H1 (cell line): ENCODE results near the gene RCAN2. TPM values are rescaled to one million over a fixed set of nuclear protein-coding genes. Genes with fewer than 3 reads are reported as not detected.

Experiments used
- CTCF ChIA-PET: fragments of 300-600 bp; sonication (Branson Sonifier 250); formaldehyde crosslinking; loops from one replicate; lab custom pipeline; 2021; ENCODE audit not compliant: partially characterized antibody; lab: Charles Lee
- POLR2A ChIA-PET: fragments of 300-600 bp; sonication (Branson Sonifier 250); formaldehyde crosslinking; loops from one replicate; lab custom pipeline; 2021; ENCODE audit warnings: inconsistent platforms; ENCODE audit not compliant: partially characterized antibody; lab: Charles Lee
- DNase-seq, 2 experiments: peaks; one replicate each; pipeline versions ENCODE4 v3.0.0 to v3.0.0-alpha.2; 2010 to 2022; ENCODE audit warnings: low spot score in 2 of 2, low read depth in 1 of 2, mixed read lengths in 1 of 2
- FAIRE-seq: peaks from 2 replicates; lab custom pipeline; 2011; peaks lifted over from hg19 to GRCh38; lab: Jason Lieb, UNC
- H2AFZ ChIP-seq: 2 replicates; pipeline ENCODE4 v1.8.1; 2012; ENCODE audit warnings: low read length, inconsistent platforms
- H2AK5ac ChIP-seq: 2 replicates; pipeline ENCODE4 v1.6.1; 2013; ENCODE audit warnings: low read depth, low read length
- H2BK120ac ChIP-seq: replicated peaks from 2 replicates; pipeline ENCODE3; 2013; ENCODE audit warnings: low read depth, low read length, inconsistent platforms
- H2BK12ac ChIP-seq: 2 replicates; pipeline ENCODE4 v1.6.1; 2013; ENCODE audit warnings: low read depth, low read length
- H2BK15ac ChIP-seq: 2 replicates; pipeline ENCODE4 v1.6.1; 2013; ENCODE audit warnings: low read length
- H2BK20ac ChIP-seq: 2 replicates; pipeline ENCODE4 v1.6.1; 2013; ENCODE audit warnings: low read length
- H2BK5ac ChIP-seq: 2 replicates; pipeline ENCODE4 v1.6.1; 2013; ENCODE audit warnings: low read depth, low read length
- H3K14ac ChIP-seq: 2 replicates; pipeline ENCODE4 v1.6.1; 2013; ENCODE audit warnings: inconsistent platforms; ENCODE audit not compliant: insufficient read length
- H3K18ac ChIP-seq: 2 replicates; pipeline ENCODE4 v1.6.1; 2013; ENCODE audit warnings: low read length; ENCODE audit errors: extremely low read depth
- H3K23ac ChIP-seq: 2 replicates; pipeline ENCODE4 v1.6.1; 2013; ENCODE audit warnings: inconsistent platforms; ENCODE audit not compliant: insufficient read length
- H3K23me2 ChIP-seq: 2 replicates; pipeline ENCODE4 v1.6.1; 2013; ENCODE audit warnings: low read depth, low read length
- H3K27ac ChIP-seq: 2 replicates; pipeline ENCODE4 v1.6.1; 2011; ENCODE audit warnings: low read depth, low read length, inconsistent platforms
- H3K27me3 ChIP-seq, 4 experiments: replicated peaks in 1 of 4; 1 replicate in 1 of 4; 2 replicates in 3 of 4; pipeline versions ENCODE4 v1.6.1 to v1.8.1; 2011 to 2013; ENCODE audit warnings: low read length in 3 of 4, mild to moderate bottlenecking in 3 of 4, inconsistent platforms in 2 of 4, mixed read lengths in 2 of 4, moderate library complexity in 1 of 4; ENCODE audit not compliant: control insufficient read depth in 3 of 4, insufficient read depth in 3 of 4; ENCODE audit errors: extremely low read depth in 1 of 4
- H3K36me3 ChIP-seq, 4 experiments: 2 replicates each; pipeline versions ENCODE4 v1.6.1 to v1.8.1; 2011 to 2013; ENCODE audit warnings: mild to moderate bottlenecking in 4 of 4, low read length in 3 of 4, moderate library complexity in 2 of 4, control low read depth in 1 of 4, inconsistent platforms in 1 of 4; ENCODE audit not compliant: insufficient read depth in 4 of 4, control insufficient read depth in 2 of 4
- H3K4ac ChIP-seq: replicated peaks from 2 replicates; pipeline ENCODE3; 2013; ENCODE audit warnings: low read length, low read depth, mixed read lengths, inconsistent platforms; ENCODE audit not compliant: insufficient read length
- H3K4me1 ChIP-seq, 4 experiments: replicated peaks in 1 of 4; 1 replicate in 1 of 4; 2 replicates in 3 of 4; pipeline versions ENCODE4 v1.6.1 to v1.8.1; 2011 to 2013; ENCODE audit warnings: low read length in 3 of 4, inconsistent platforms in 2 of 4, mixed read lengths in 1 of 4; ENCODE audit not compliant: insufficient read depth in 4 of 4, control insufficient read depth in 3 of 4
- H3K4me2 ChIP-seq, 2 experiments: 2 replicates each; pipeline versions ENCODE4 v1.6.1 to v1.8.1; 2011 to 2013; ENCODE audit warnings: low read depth in 2 of 2, low read length in 2 of 2, control low read depth in 1 of 2, inconsistent platforms in 1 of 2, mild to moderate bottlenecking in 1 of 2; ENCODE audit not compliant: insufficient read depth in 1 of 2
- H3K4me3 ChIP-seq, 4 experiments: fragments of 200-600, 300-600 bp in 1 of 4; sonication (generic), shearing (Covaris generic), sonication (Bioruptor Twin) in 1 of 4; 2 replicates each; pipeline versions ENCODE4 v1.5.1 to v1.8.1; 2011 to 2016; ENCODE audit warnings: low read length in 4 of 4, low read depth in 3 of 4, control low read depth in 2 of 4, inconsistent platforms in 2 of 4, mild to moderate bottlenecking in 2 of 4, mixed read lengths in 1 of 4, moderate library complexity in 1 of 4; ENCODE audit not compliant: insufficient read depth in 2 of 4; ENCODE audit errors: extremely low read depth in 1 of 4
- H3K56ac ChIP-seq: replicated peaks from 2 replicates; pipeline ENCODE3; 2013; ENCODE audit warnings: low read depth, mild to moderate bottlenecking, mixed read lengths, low read length, inconsistent platforms; ENCODE audit not compliant: insufficient read length
- H3K79me1 ChIP-seq: 2 replicates; pipeline ENCODE4 v1.6.1; 2013; ENCODE audit warnings: low read depth, low read length, control low read depth
- H3K79me2 ChIP-seq, 2 experiments: 2 replicates each; pipeline versions ENCODE4 v1.6.1 to v1.8.1; 2012 to 2013; ENCODE audit warnings: low read length in 2 of 2, mild to moderate bottlenecking in 2 of 2, inconsistent platforms in 1 of 2; ENCODE audit not compliant: insufficient read depth in 2 of 2, control insufficient read depth in 1 of 2
- H3K9ac ChIP-seq, 4 experiments: replicated peaks in 1 of 4; 1 replicate in 1 of 4; 2 replicates in 3 of 4; pipeline versions ENCODE4 v1.6.1 to v1.8.1; 2011 to 2013; ENCODE audit warnings: low read depth in 3 of 4, low read length in 3 of 4, control low read depth in 2 of 4, mild to moderate bottlenecking in 2 of 4, moderate library complexity in 2 of 4, inconsistent platforms in 1 of 4; ENCODE audit errors: extremely low read depth in 1 of 4
- H3K9me3 ChIP-seq, 2 experiments: 2 replicates each; pipeline versions ENCODE4 v1.6.1 to v1.8.1; 2012 to 2013; ENCODE audit warnings: mild to moderate bottlenecking in 2 of 2, moderate library complexity in 2 of 2, control low read depth in 1 of 2, inconsistent platforms in 1 of 2, low read depth in 1 of 2, low read length in 1 of 2, mixed read lengths in 1 of 2; ENCODE audit not compliant: insufficient read depth in 2 of 2
- H4K20me1 ChIP-seq, 2 experiments: replicated peaks in 1 of 2; 2 replicates each; pipeline versions ENCODE3 to v1.8.1; 2011 to 2013; ENCODE audit warnings: inconsistent platforms in 2 of 2, low read length in 2 of 2, mild to moderate bottlenecking in 1 of 2; ENCODE audit not compliant: insufficient read depth in 2 of 2, control insufficient read depth in 1 of 2
- H4K5ac ChIP-seq: 2 replicates; pipeline ENCODE4 v1.6.1; 2013; ENCODE audit warnings: low read length, low read depth, mixed read lengths, inconsistent platforms; ENCODE audit not compliant: insufficient read length
- H4K8ac ChIP-seq: 2 replicates; pipeline ENCODE4 v1.8.0; 2013; ENCODE audit warnings: mild to moderate bottlenecking, moderate library complexity, low read length, inconsistent platforms; ENCODE audit not compliant: insufficient read depth; ENCODE audit errors: extremely low read depth
- H4K91ac ChIP-seq: replicated peaks from 2 replicates; pipeline ENCODE3; 2013; ENCODE audit warnings: low read length, mixed read lengths, inconsistent platforms; ENCODE audit not compliant: insufficient read length
- E2F6 ChIP-seq: IDR thresholded peaks from 2 replicates; pipeline ENCODE4 v1.6.1; 2012; ENCODE audit warnings: inconsistent platforms
- EP300 ChIP-seq, 2 experiments: IDR thresholded peaks; 1 replicate in 1 of 2; 2 replicates in 1 of 2; pipeline ENCODE4 v1.6.1; 2011 to 2012; ENCODE audit warnings: low read depth in 2 of 2, low read length in 2 of 2, mild to moderate bottlenecking in 2 of 2, borderline replicate concordance in 1 of 2, inconsistent platforms in 1 of 2, moderate library complexity in 1 of 2
- KDM4A ChIP-seq: IDR thresholded peaks from one replicate; pipeline ENCODE4 v1.7.1; 2012; ENCODE audit warnings: low read depth, mild to moderate bottlenecking, moderate library complexity, low read length, inconsistent platforms; ENCODE audit not compliant: severe bottlenecking
- PHF8 ChIP-seq: fragments of 200-600 bp; sonication (generic); conservative IDR thresholded peaks from 2 replicates; pipeline ENCODE4 v1.7.1; 2012; ENCODE audit warnings: low read depth, mild to moderate bottlenecking, inconsistent platforms, low read length, moderate library complexity
- POLR2A ChIP-seq, 2 experiments: IDR thresholded peaks; 1 replicate in 1 of 2; 2 replicates in 1 of 2; pipeline ENCODE4 v1.6.1; 2011; ENCODE audit warnings: low read depth in 2 of 2, low read length in 2 of 2, mild to moderate bottlenecking in 2 of 2; ENCODE audit errors: control extremely low read depth in 1 of 2
- RNF2 ChIP-seq: fragments of 200-900, 300-1000 bp; sonication (generic); IDR thresholded peaks from 2 replicates; pipeline ENCODE4 v1.7.1; 2016; ENCODE audit warnings: borderline replicate concordance, low read depth, mild to moderate bottlenecking, antibody characterized with exemption, low read length; ENCODE audit not compliant: poor library complexity, severe bottlenecking; ENCODE audit errors: missing control alignments
- SAP30 ChIP-seq: fragments of 300-600 bp; sonication (generic); IDR thresholded peaks from 2 replicates; pipeline ENCODE4 v1.7.1; 2012; ENCODE audit warnings: low read length, moderate library complexity, mild to moderate bottlenecking, inconsistent platforms; ENCODE audit not compliant: insufficient read depth, insufficient replicate concordance
- SIN3A ChIP-seq, 2 experiments: IDR thresholded peaks in 1 of 2; conservative IDR thresholded peaks in 1 of 2; 2 replicates each; pipeline ENCODE4 v1.6.1; 2011 to 2012; ENCODE audit warnings: low read length in 2 of 2, improper control_type of control experiment in 1 of 2, low read depth in 1 of 2, mild to moderate bottlenecking in 1 of 2
- SP1 ChIP-seq: IDR thresholded peaks from 2 replicates; pipeline ENCODE4 v1.6.1; 2011; ENCODE audit warnings: low read depth, low read length
- SP4 ChIP-seq: IDR thresholded peaks from 2 replicates; pipeline ENCODE4 v1.6.1; 2012; ENCODE audit warnings: low read length, inconsistent platforms
- TAF7 ChIP-seq: optimal IDR thresholded peaks from 2 replicates; pipeline ENCODE3; 2011; ENCODE audit warnings: low read depth, mild to moderate bottlenecking, inconsistent platforms, low read length, moderate library complexity, borderline replicate concordance
- WGBS, 2 experiments: shearing (Covaris generic) in 1 of 2; methylation state at CpG; one replicate each; pipeline versions ENCODE4 v1.1.6 to v1.1.7; 2013 to 2015; ENCODE audit warnings: low lambda C conversion rate in 2 of 2, mixed read lengths in 2 of 2, inconsistent platforms in 1 of 2, low coverage in 1 of 2, missing lambda C conversion rate in 1 of 2; ENCODE audit not compliant: insufficient replicate concordance in 2 of 2, insufficient coverage in 1 of 2, insufficient read length in 1 of 2; ENCODE audit errors: extremely low coverage in 1 of 2, missing lambda C conversion rate in 1 of 2; 5-methylcytosine and 5-hydroxymethylcytosine counted together
- polyA plus RNA-seq, 7 experiments: library from polyadenylated mRNA; depleted of rRNA in 3 of 7; stranded (reverse) in 5 of 7; unstranded in 2 of 7; fragments of >200 nt in 5 of 7; fragments of 200-250 nt in 2 of 7; gene quantifications; 1 replicate in 5 of 7; 2 replicates in 1 of 7; 4 replicates in 1 of 7; pipeline versions ENCODE4 v1.2.1 to v1.2.3, GENCODE V29; 2011 to 2013; ENCODE audit warnings: missing spikeins in 2 of 7, mixed read lengths in 2 of 7
- total RNA-seq: library from RNA; stranded (reverse); fragmentation: NEBNext Ultra II Directional; extraction: Animal tissue kit (Norgen Biotek cat#: 25700); gene quantifications from 2 replicates; pipeline ENCODE4 v1.2.1, GENCODE V29; 2021
- TF ChIP-seq, protein P1 (sequence below): IDR thresholded peaks from 2 replicates; pipeline ENCODE4 v1.6.1; 2011; ENCODE audit warnings: low read length, improper control_type of control experiment

The RCAN2 gene
- total and polyA plus RNA-seq, 2 of the 8 experiments (the other 6 are each of a cell fraction or from before 2014, with no cell fraction given) = 5.0 to 8.5 TPM

GRCh38 chr6:46284475-46284874 lies 206.8 kb downstream of the RCAN2 start:
- FAIRE-seq (no peak), DNase-seq (no peak)
- Histone ChIP-seq H2BK12ac (no peak overlapping the region), H2AFZ (no peak overlapping the region), H3K9ac (no peak overlapping the region), H4K5ac (no peak overlapping the region), H2BK120ac (no peak overlapping the region), H3K23me2 (no peaks in the 10 kb centered on the region), H4K8ac (no peak overlapping the region), H2BK5ac (no peak overlapping the region), H3K56ac (no peak overlapping the region), H3K27me3 (no peaks in the 10 kb centered on the region), H3K18ac (no peak overlapping the region), H2BK15ac (no peak overlapping the region), H2AK5ac (no peak overlapping the region), H3K23ac (no peak overlapping the region), H3K4ac (no peak overlapping the region), H4K20me1 (no peaks in the 10 kb centered on the region), H2BK20ac (no peak overlapping the region), H3K4me2 (no peak overlapping the region), H3K9me3 (no peaks in the 10 kb centered on the region), H3K4me3 (no peak overlapping the region), H3K79me2 (no peaks in the 10 kb centered on the region), H4K91ac (no peak overlapping the region), H3K36me3 (no peaks in the 10 kb centered on the region; a peak in 1 of 8 replicates), H3K14ac (no peak overlapping the region), H3K79me1 (no peaks in the 10 kb centered on the region), H3K4me1 (no peaks in the 10 kb centered on the region), H3K27ac (no peak overlapping the region)
- ChIA-PET CTCF (interaction anchor here (1.0 kb wide), 1 partner anchor 9 kb away, joined by 3 read pairs; no protein-coding TSS in a partner anchor), POLR2A (no interaction called here)
- 87% methylated on average over 2 of the region's 2 CpGs; no CpG with 5 or more reads in 1 of the 2 experiments for WGBS, 2 experiments
- TF ChIP-seq SP4 = no peak
- no peak for TF ChIP-seq SIN3A (conservative IDR thresholded peaks at IDR 0.05 in 1 of 2, IDR thresholded peaks at IDR 0.05 in 1 of 2; ENCODE audit: low read depth in 1 of 2, low read length in 2 of 2)
- TF ChIP-seq KDM4A = no peak
- TF ChIP-seq PHF8 = no peak
- TF ChIP-seq, protein P1, sequence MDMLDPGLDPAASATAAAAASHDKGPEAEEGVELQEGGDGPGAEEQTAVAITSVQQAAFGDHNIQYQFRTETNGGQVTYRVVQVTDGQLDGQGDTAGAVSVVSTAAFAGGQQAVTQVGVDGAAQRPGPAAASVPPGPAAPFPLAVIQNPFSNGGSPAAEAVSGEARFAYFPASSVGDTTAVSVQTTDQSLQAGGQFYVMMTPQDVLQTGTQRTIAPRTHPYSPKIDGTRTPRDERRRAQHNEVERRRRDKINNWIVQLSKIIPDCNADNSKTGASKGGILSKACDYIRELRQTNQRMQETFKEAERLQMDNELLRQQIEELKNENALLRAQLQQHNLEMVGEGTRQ = no peak
- no peak for TF ChIP-seq SP1
- no peak for TF ChIP-seq POLR2A (IDR thresholded peaks at IDR 0.05; ENCODE audit: control extremely low read depth in 1 of 2, low read depth in 2 of 2, low read length in 2 of 2)
- TF ChIP-seq E2F6 = no peak
- no peak for TF ChIP-seq EP300 (IDR thresholded peaks at IDR 0.05; ENCODE audit: borderline replicate concordance in 1 of 2, low read depth in 2 of 2, low read length in 2 of 2)
- TF ChIP-seq TAF7 = no peak
- TF ChIP-seq SAP30 = no peak
- no peak for TF ChIP-seq RNF2
